ENCODE results near the gene TTC19. TPM values are rescaled to one million over a fixed set of nuclear protein-coding genes. Genes with fewer than 3 reads are reported as not detected.

Gene TTC19, protein sequence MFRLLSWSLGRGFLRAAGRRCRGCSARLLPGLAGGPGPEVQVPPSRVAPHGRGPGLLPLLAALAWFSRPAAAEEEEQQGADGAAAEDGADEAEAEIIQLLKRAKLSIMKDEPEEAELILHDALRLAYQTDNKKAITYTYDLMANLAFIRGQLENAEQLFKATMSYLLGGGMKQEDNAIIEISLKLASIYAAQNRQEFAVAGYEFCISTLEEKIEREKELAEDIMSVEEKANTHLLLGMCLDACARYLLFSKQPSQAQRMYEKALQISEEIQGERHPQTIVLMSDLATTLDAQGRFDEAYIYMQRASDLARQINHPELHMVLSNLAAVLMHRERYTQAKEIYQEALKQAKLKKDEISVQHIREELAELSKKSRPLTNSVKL
- 10 to 100 TPM; 54.9 to 61.8 (median 59.9) TPM for polyA plus RNA-seq (ENCODE audit: insufficient read length in 3 of 3)

DNA sequence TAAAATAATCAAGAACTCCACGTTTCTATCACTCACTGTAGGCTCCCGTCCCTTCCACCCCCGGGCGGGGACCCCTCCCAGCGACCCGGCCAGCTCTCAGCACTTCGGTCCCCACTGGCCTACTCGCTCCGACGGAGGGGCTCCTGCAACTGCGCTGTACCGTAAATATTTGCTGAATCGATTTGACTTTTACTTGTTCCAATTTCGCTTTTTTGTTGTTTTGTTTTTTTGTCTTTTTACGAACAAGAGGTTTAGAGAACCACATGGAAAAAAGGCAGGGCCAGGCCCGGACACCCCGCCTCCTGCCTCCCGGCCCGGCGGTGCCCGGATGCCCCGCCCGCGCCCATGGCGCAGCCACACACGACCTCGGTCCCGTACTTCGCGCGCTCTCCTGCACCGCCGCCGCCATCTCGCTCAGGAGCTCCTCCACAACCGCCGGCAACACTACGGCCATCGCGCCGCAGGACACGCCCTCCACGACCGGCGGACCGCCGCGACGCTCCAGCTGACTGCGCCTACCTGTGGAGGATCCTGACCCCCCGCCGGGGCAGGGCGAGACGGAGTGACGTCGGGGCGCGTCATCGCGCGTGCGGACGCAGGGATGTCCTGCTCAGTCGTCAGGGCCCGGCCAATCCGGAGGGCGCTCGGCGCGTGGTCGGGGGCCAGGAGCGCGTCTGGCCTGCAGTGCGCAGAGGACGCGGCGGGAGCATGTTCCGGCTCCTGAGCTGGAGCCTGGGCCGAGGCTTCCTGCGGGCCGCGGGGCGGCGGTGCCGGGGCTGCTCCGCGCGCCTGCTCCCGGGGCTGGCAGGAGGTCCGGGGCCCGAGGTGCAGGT, at the start of gene TTC19, which contains the start of gene ZSWIM7:
TSS of gene TTC19 (plus strand) at position 684 of the 833 bp plus-strand sequence. CDS start at position 709, 25 bp downstream.
TSS of gene ZSWIM7 (minus strand) at position 564 of the 833 bp plus-strand sequence. CDS start at position 454, 110 bp downstream.
- DNase-seq (ENCODE audit: low read depth in 3 of 3, low spot score in 2 of 3) = peak; percentile 87 to 91 (median 90)

DNA sequence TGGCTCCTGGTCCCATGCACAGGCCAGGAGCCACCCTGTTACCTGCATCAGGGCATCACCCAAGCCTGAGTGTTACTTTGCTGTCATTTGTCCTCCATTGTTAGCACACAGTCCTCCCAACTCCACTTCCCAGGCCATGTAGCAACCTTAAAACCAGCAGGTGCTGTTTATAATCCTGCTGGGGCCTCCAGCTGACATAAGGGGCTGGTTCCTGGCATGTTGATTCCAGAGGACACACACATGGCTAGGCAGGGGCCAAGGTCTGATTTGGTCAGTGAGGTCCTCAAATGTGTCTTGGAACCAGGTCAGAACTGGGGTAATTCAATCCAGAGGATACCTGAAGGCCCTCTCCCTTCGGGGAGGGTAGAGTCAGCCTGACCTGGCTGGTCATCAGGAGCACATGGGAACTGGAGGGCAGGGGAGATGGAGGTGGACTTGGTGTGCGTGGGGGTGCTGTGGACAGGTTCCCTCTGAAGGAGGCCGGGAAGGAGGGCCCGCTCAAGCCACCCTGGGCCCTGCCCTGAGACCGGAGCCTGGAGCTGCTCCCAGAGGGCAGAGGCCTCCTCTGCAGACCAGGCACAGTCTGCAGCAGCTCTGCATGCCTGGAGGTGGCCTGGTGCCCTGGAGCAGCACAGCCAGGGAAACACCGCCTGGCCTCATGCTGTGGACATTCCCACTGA, 48.1 kb upstream of the TTC19 start:
- no peak for DNase-seq (ENCODE audit: low read depth in 3 of 3, low spot score in 2 of 3)

DNA sequence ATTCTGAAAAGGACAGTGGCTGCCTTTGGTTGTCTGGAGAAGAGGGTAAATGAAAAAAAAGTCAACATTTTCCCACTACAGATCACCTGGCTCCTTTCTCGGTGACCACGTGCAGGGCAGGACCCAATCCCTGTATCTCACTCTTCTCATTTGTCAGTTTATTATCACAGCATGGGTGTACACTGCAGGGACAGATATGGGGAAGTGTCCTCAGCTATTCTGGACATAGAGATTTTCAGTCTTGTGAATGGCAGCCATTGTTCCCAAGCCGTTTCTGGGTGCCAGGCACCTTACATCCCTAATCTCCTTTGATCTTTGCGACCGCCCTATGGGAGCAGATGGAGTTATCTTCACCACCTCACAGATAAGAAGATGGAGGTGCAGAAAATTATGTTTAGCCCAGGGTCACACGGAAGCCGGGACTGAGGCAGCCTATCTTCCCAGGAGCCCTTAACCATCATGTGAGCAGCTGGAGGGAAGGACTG, 47.5 kb upstream of the TTC19 start:
- DNase-seq (ENCODE audit: low read depth in 3 of 3, low spot score in 2 of 3) = no peak

DNA sequence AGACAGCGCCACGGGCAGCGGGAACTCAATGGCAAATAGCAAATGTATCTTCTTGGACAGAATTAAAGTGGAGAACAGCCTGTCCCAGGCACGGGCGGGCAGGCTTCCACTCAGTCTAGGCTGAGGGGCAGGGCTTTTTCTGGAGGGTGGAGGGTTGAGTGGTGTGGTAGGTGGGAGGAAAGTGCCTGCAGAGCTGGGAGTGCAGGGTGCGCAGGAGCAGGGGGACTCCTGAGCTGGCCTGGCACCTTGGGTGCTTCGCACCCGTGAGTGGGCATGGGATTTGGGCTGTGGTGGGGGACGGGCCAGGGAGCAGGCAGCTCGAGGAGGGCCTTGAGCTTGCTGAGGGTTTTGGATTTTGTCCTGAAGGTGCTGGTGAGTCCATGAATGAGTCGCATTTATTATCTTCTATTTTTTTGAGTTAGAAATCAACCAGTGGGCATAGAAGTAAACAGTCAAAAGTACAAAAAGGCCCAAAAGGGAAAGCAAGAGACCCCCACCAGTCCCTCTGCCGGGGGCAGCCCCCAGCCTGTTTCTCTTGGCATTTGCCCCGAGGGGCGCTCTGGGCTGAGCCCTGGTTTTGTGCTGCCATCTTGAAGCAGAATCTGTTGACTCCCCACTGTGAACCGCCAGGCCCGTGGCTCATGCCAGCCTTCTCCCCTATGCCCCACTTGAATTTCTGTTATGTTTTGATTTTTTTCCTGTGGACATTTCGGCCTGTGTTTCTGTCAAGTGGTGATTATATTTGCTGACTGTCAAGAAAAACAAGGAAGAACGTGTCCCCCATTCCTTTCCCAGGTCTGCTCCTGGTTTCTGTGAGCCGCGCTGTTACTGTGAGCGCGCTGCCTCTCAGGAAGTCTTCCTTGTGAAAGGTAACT, 46.5 kb upstream of the TTC19 start:
- no peak for DNase-seq (ENCODE audit: low read depth in 3 of 3, low spot score in 2 of 3)

DNA sequence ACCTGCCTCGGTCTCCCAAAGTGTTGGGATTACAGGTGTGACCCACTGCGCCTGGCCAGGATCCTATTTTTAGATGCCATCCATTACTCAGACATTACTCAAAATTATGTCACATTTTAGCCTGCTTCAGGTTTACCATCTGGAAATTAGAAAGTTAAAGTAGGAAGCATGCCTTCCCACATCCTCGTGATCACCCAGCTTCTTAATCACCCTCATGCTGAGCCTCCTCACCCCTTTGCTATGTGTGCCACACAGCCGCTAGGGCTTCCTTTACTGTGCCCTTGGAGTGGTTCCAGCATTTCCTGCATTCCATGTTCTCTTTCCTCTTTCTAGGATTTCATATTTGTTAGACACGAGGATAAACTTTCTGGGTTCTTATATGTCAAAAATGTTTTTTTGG, 45.4 kb upstream of the TTC19 start:
- DNase-seq (ENCODE audit: low read depth in 3 of 3, low spot score in 2 of 3) = no peak

DNA sequence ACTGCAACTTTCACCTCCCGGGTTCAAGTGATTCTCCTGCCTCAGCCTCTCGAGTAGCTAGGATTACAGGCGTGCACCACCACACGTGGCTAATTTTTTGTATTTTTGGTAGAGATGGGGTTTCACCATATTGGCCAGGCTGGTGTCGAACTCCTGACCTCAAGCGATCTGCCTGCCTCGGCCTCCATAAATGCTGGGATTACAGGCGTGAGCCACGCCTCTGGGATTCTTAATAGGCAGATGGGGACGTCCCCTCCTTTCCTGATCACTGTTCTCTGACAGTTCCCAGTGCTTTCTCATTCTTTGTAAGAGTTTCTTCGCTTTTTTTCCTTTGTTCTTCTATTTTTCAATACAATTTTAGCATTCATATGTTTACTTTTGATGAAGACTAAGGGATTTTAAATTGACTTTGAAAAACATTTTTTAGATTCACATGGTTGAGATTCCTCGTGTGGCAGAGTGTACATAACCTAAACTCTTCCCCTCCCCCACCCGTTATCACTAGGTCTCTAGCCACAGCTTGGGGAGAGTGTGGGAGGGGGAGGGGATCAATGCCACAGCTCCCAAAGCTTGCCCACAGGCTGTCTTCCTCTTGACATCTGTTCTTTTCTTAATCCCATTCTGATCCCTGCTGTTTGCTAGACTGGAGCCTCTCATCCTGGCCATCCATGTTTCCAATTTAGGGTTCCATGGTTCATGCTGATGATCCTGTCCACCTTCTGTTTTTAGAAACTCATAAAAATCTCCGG, 43.7 kb upstream of the TTC19 start:
- DNase-seq (ENCODE audit: low read depth in 3 of 3, low spot score in 2 of 3) = no peak

DNA sequence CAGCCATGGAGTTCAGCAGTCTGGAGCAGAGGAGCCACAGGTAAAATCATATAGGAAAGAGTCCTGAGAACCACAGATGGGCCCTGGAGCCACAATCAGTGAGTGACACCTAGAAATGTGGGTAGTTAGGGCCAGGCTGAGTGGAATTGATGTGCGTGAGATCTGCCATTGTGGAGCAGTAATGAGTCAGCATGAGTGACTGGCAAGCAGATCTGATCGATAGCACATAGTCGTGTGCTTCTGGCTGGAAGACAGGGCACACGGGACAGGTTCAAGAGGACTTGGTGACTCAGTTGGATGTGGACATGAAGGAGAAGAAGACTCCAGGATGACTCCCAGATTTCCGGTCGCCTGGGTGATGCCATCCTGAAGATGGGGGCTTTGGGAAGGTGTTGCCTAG, 42.4 kb upstream of the TTC19 start:
- no peak for DNase-seq (ENCODE audit: low read depth in 3 of 3, low spot score in 2 of 3)

DNA sequence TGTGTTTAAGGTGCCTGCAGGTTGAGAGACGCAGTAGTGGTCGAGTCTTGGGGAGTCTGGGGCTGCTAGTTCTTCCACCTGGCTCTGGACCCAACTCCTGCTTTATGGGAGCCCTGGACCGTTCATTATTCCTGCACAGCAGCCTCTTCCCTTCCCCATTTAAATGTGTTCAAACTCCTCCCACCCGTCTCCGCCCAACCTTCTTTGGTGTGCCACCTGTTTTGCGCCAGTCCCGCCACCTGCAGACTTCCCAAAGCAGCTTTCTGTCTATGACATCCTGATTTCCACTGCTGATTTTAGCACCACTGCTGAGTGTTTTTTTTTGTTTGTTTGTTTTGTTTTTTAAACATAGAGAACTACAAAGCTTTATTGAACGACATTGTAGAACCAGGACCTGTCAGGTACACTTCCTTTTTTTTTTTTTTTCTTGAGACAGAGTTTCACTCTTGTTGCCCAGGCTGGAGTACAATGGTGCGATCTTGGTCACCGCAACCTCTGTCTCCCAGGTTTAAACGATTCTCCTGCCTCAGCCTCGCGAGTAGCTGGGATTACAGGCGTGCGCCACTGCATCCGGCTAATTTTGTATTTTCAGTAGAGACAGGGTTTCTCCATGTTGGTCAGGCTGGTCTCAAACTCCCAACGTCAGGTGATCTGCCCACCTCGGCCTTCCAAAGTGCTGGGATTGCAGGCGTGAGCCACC, 41.9 kb upstream of the TTC19 start:
- DNase-seq (ENCODE audit: low read depth in 3 of 3, low spot score in 2 of 3) = no peak

DNA sequence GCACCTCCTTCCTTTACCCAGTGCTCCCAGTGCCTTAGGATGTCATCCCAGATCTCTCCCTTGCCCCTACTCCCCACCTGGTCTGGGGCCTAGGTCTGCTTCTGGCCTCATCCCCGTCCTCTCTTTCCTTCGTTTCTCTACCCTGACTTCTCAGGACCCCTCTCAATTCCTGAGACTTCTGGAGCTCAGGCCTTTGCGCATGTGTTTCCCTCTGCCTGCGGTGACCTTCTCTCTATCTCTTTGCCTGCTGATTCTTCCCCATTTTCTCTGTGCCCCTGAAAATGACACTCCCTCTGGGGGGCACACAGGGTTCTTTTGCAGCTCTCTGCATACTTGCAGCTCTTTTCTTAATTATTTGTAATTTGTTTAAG, 41.2 kb upstream of the TTC19 start:
- DNase-seq (ENCODE audit: low read depth in 3 of 3, low spot score in 2 of 3) = no peak

DNA sequence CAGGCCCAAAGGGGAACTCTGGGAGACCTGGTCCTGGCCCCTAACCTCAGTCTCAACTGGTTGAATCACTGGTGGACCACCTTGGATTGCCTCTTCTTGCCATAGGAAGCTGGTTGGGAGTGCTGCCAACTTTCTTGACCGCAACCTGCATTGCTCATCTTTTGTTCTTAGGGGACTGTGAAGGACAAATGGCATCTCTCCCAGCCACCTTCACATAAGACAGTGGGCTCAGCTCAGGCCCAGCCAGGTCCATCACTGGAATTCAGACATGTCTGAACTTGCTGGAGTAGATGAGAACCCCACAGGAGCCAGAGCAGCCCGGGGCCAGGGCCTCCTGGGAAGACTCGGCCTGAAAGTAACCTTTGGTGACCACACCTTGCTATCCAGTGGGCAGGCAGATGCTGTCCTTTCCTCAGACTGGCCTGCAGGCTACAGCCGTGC, 35.9 kb upstream of the TTC19 start:
- no peak for DNase-seq (ENCODE audit: low read depth in 3 of 3, low spot score in 2 of 3)

DNA sequence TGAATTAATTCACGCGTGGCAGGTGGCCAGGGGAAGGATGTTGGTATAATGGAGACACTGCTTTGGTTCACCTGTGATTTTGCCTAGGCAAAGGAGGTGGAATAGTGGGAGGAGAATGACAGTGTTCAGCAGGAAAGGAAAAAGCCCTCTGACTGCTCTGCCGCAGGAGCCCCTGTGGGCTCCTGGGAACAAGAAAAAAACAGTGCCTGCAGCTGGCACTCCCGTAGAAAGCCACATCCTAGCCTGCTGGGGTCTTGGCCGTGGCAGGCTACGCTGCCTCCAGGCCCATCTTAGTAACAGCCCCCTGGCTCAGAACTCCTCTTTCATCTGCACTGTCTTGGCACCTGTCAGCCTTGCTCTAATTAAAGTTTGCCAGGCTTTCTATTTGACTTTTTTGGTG, 34.1 kb upstream of the TTC19 start:
- no peak for DNase-seq (ENCODE audit: low read depth in 3 of 3, low spot score in 2 of 3)

DNA sequence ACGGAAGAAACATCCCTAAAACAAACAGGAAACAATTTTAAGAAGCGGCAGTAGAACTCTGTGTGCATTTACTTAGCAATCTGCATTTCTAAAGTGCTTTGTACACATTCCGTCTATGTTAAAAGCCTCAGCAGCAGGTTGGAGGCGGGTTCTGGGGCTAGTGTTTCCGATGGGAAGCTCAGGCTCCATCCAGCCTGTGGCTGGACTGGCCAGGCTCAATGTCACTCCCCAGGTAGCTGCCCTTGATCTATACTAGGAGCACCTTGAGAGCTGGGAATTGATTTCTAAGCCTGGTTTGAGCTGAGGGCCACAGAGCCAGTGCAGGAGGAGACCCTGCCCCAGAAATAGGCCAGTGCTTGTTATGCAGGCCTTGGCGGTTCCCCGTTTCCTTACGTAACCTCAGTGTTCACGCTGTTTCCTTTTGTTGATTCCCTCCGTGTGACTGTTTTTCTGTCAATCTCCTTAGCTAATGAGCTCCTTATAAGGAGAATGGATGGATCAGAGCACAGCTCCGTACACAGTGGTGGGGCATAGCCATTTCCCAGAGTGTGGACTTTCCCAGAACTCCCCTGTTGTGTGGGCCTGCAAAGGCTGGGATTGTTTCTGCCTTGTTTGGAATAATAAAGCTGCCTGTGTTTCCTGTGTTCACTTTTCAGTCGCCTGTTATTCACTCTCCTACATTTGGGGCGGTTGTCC, 33.3 kb upstream of the TTC19 start:
- no peak for DNase-seq (ENCODE audit: low read depth in 3 of 3, low spot score in 2 of 3)

DNA sequence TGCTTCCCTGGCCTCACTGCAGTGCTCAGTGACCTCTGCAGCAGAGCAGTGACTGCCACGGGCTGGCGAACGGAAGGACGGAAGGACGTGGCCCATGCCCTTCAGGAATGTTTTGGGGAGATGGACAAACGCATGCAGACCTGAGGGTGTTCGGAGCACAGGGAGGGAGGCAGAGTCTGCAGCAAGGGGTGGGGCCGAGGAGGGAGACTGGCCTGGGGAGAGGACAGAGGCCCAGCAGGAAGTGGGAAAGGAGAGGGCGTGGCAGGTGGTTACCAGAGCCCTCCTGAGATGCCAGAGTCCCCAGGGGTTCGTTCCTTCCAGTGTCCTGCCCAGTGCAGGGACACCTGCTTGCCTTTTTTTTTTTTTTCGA, 32.8 kb upstream of the TTC19 start:
- DNase-seq (ENCODE audit: low read depth in 3 of 3, low spot score in 2 of 3) = no peak

DNA sequence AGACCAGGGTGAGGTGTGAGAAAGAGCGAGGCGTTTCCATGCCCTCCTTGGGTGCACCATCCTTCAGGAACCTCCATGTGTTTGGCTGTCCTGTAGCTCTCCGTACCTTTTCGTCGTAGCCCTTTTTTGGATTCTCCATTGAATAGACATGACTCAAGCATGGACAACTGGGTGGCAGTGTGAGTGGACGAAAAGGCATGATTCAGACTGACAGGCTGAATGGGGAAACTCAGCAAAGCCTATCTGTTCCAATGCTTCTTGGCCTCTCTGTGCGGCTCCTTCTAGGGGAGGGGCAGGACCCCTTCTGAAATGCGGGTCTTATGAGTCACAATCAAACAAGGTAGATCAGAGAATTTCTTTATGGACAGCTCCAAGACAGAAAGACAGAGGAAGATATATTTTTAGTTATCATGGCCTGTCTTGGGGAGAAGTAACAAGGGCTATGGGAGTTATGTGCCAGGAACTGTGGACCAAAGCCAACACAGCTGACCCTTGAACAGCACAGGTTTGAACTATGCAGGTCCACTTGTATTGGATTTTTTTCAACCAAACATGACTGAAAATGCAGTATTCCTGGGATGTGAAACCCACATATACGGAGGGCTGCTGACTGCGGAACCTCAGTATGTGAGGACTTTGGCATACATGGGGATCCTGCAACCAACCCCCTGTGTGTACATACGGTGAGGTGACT, 31.8 kb upstream of the TTC19 start:
- no peak for DNase-seq (ENCODE audit: low read depth in 3 of 3, low spot score in 2 of 3)

DNA sequence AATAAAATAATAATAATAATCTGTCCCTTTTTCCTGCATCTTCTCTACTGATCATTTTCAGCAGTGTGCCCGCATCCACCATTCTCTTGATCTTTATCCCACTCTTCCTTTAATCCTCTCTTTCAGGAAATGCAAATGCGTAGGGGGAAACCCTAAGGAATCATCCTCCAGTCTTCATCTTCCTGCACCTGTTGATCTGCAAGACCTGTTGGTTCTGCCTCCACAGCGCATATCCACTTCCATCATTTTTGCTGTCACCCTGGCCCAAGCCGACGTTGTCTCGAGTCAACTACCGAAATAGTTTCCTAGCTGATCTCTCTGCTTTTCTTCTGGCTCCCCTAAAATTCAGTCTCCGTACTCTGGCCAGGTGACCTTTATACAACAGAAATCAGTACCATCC, 30.2 kb upstream of the TTC19 start:
- DNase-seq (ENCODE audit: low read depth in 3 of 3, low spot score in 2 of 3) = no peak

DNA sequence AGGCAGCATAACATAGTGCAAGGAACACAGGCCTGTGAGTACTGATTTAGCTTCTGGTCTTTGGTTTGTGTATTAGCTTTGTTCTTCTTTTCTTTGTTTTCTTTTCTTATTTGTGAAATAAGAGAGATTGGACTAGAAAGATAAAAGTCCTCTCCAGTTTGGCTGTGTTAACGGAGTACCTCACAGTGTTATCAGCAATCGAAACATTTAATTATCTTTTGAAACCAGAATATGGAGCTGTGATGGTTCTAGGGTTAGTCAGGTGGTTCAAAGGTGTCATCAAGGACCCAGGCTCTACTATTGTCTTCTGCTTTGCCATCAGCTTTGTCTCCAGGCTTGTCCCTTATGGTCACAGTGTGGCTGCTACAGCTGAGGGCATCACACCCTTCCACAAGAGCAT, 29.1 kb upstream of the TTC19 start:
- no peak for DNase-seq (ENCODE audit: low read depth in 3 of 3, low spot score in 2 of 3)

DNA sequence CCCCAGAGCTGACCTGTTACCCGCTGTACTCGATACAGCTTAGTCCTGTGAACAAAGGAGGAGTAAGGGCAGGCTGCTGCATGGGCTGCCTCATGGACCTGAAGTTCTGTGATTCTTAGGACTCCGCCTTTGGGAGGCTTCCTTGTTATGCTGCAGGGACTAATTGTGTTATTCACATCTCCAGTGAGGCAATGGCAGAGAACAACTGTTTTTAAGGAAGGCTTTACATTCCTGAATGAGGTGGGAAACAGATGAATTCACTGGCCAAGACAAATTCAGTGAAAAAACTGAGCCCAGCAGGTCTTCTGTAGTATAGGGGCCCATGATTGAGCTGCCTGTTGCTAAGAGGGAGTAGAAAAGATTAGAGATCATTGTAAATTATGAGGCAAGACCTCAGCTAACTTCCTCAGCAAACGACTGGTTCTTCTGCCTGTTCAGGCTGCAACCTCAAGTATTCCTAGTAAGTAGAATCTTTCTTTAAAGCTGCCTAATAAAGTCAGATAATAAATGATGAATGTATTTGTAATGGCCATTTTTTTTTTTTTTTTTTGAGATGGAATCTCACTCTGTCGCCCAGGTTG, 28.4 kb upstream of the TTC19 start:
- no peak for DNase-seq (ENCODE audit: low read depth in 3 of 3, low spot score in 2 of 3)
